HTR-8/SVneo (cell line): ENCODE results near the gene MAP1B.

Experiments
- DNase-seq: peaks from one replicate; pipeline ENCODE4 v3.0.0; 2011; ENCODE audit warnings: low spot score, mixed read lengths; ENCODE audit not compliant: insufficient read length
- FAIRE-seq: peaks from 2 replicates; lab custom pipeline; 2011; peaks lifted over from hg19 to GRCh38; lab: Jason Lieb, UNC

The MAP1B gene

GRCh38 chr5:72238712-72239445 is 131.6 kb downstream of the MAP1B start:
- FAIRE-seq: no peak
- DNase-seq: no peak

GRCh38 chr5:72241346-72242003 is 134.2 kb downstream of the MAP1B start:
- FAIRE-seq (no peak), DNase-seq (no peak)

GRCh38 chr5:72242796-72243475 is 135.7 kb downstream of the MAP1B start:
- DNase-seq (no peak), FAIRE-seq (no peak)

GRCh38 chr5:72243706-72244105 is 136.4 kb downstream of the MAP1B start:
- no peak for FAIRE-seq
- DNase-seq: no peak

GRCh38 chr5:72244862-72245371 is 137.6 kb downstream of the MAP1B start:
- peak; percentile 46 for FAIRE-seq
- no peak for DNase-seq

- FAIRE-seq (no peak), DNase-seq (no peak)
Measured at GRCh38 chr5:72245546-72245945, 138.3 kb downstream of the MAP1B start.

- peak; percentile 44 for FAIRE-seq
Measured at GRCh38 chr5:72245951-72246532, 138.8 kb downstream of the MAP1B start.

GRCh38 chr5:72246954-72247442 is 139.7 kb downstream of the MAP1B start:
- no peak for DNase-seq
- FAIRE-seq: peak; percentile 70

More at GRCh38 chr5:72245951-72246532, 138.8 kb downstream of the MAP1B start:
- DNase-seq: no peak

- FAIRE-seq: no peak
- peak; percentile 65 for DNase-seq
Measured at GRCh38 chr5:72248410-72248981, 141.2 kb downstream of the MAP1B start.

- FAIRE-seq: peak; percentile 28
- DNase-seq: no peak
Measured at GRCh38 chr5:72251386-72251785, 144.1 kb downstream of the MAP1B start.

- FAIRE-seq (no peak), DNase-seq (no peak)
Measured at GRCh38 chr5:72252008-72252407, 144.7 kb downstream of the MAP1B start.

- FAIRE-seq: no peak
- DNase-seq: peak; percentile 18
Measured at GRCh38 chr5:72252574-72253155, 145.4 kb downstream of the MAP1B start.

- FAIRE-seq: no peak
- DNase-seq: no peak
Measured at GRCh38 chr5:72255237-72255636, 148.0 kb downstream of the MAP1B start.

GRCh38 chr5:72255670-72256069 is 148.4 kb downstream of the MAP1B start:
- no peak for FAIRE-seq
- DNase-seq: no peak

- DNase-seq (no peak), FAIRE-seq (no peak)
Measured at GRCh38 chr5:72256536-72256935, 149.3 kb downstream of the MAP1B start.
